Measurements from ENCODE around the gene FNBP1. TPM values are rescaled to one million over a fixed set of nuclear protein-coding genes. Genes with fewer than 3 reads are reported as not detected.

Gene FNBP1
- polyA plus RNA-seq, 2 of the 4 experiments (the other 2 are of a cell fraction) = 10.6 to 15.6 TPM

GRCh38 chr9:130017076-130017475, 25.9 kb downstream of the FNBP1 start:
- DNase-seq (ENCODE audit: low read depth in 1 of 2, low spot score in 1 of 2) (no peak), ATAC-seq (no peak), FAIRE-seq (no peak)
- H3K4me2 ChIP-seq = no peak overlapping the region
- no peaks in the 10 kb centered on the region for H3K4me1 ChIP-seq
- no peak for TF ChIP-seq TP53 (CRISPR knock-in tag; IDR thresholded peaks at IDR 0.05)
- no peak for TF ChIP-seq MAZ (IDR thresholded peaks at IDR 0.05; ENCODE audit: borderline replicate concordance, low read depth, low read length)
- no peak for TF ChIP-seq JUNB (IDR thresholded peaks at IDR 0.05)
- no peak for TF ChIP-seq EP300 (IDR thresholded peaks at IDR 0.05)
- no peak for TF ChIP-seq ESRRA (IDR thresholded peaks at IDR 0.05; ENCODE audit: borderline replicate concordance, low read length)
- TF ChIP-seq PHF8 (IDR thresholded peaks at IDR 0.05; ENCODE audit: borderline replicate concordance, low read depth) = no peak
- no peak for TF ChIP-seq JUN (IDR thresholded peaks at IDR 0.05)
- no peak for TF ChIP-seq EHMT2 (IDR thresholded peaks at IDR 0.05; ENCODE audit: low read depth)
- TF ChIP-seq KDM1A (IDR thresholded peaks at IDR 0.05; ENCODE audit: low read depth) = no peak
- TF ChIP-seq RARB (CRISPR knock-in tag; IDR thresholded peaks at IDR 0.05) = no peak
- no peak for TF ChIP-seq ZNF302 (CRISPR knock-in tag; IDR thresholded peaks at IDR 0.05)
- no peak for TF ChIP-seq FOXS1 (CRISPR knock-in tag; IDR thresholded peaks at IDR 0.05)
- TF ChIP-seq POLR2AphosphoS2 (conservative IDR thresholded peaks at IDR 0.05; ENCODE audit: low read length) = no peak
- TF ChIP-seq FOSB (CRISPR knock-in tag; IDR thresholded peaks at IDR 0.05) = no peak
- TF ChIP-seq ATOH8 (CRISPR knock-in tag; IDR thresholded peaks at IDR 0.05; ENCODE audit: low read depth) = no peak
- no peak overlapping the region for H3K27ac ChIP-seq
- CTCF ChIA-PET = interaction anchor here (0.7 to 0.8 kb wide), 2 partner anchors 20 to 132 kb away, joined by 3 read pairs; no protein-coding TSS in a partner anchor
- WGBS (ENCODE audit: missing lambda C conversion rate) = 66% methylated on average over 2 of the region's 2 CpGs
- POLR2A ChIA-PET = no interaction called here
- no peak overlapping the region for H3K4me3 ChIP-seq
- H3K9me3 ChIP-seq = 0 out of 3 replicates have a peak, but pooled peaks cover 7% of the 10 kb centered on the region

- FAIRE-seq = no peak
- Histone ChIP-seq H3K27ac (no peak overlapping the region), H3K4me3 (no peak overlapping the region), H3K9me3 (0 out of 3 replicates have a peak, but pooled peaks cover 9% of the 10 kb centered on the region), H3K4me2 (no peak overlapping the region), H3K4me1 (no peaks in the 10 kb centered on the region)
- CTCF ChIA-PET = interaction anchor here (0.9 to 1.2 kb wide), 2 partner anchors 13 to 91 kb away, joined by 3 read pairs; no protein-coding TSS in a partner anchor
- no peak for DNase-seq (ENCODE audit: low read depth in 1 of 2, low spot score in 1 of 2)
- no peak for TF ChIP-seq BCL3 (IDR thresholded peaks at IDR 0.05)
- TF ChIP-seq TP53 (CRISPR knock-in tag; IDR thresholded peaks at IDR 0.05) = no peak
- POLR2A ChIA-PET = no interaction called here
- ATAC-seq = no peak
- 87% methylated on average over 5 of the region's 5 CpGs for WGBS (ENCODE audit: missing lambda C conversion rate)
These were observed 27.5 kb downstream of the FNBP1 start for GRCh38 chr9:130015353-130016019.

DNA sequence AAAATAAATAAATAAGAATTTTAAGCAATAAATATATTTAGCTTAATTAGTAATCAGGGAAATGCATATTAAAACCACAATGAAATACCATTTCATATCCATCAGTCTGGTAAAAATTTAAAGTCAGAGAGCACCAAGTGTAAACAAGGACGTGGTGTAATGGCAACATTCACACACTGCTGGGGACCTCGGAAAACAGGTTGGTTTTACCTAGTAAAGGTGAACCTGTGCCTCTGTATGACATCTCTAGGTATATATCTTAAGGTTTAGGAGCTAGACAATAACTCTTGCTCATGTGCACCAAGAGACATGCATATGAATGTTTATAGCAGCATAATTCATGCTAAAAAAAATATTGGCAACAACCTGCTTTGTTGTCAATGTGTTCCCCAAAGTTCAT, 29.7 kb downstream of the FNBP1 start:
- ChIA-PET CTCF (no interaction called here), POLR2A (no interaction called here)
- Histone ChIP-seq H3K4me2 (no peak overlapping the region), H3K27ac (no peak overlapping the region), H3K9me3 (0 out of 3 replicates have a peak, but pooled peaks cover 9% of the 10 kb centered on the region), H3K4me1 (no peaks in the 10 kb centered on the region), H3K4me3 (no peak overlapping the region)
- FAIRE-seq (no peak), ATAC-seq (no peak), DNase-seq (ENCODE audit: low read depth in 1 of 2, low spot score in 1 of 2) (no peak)
- WGBS (ENCODE audit: missing lambda C conversion rate) = 76% methylated on average over 2 of the region's 2 CpGs
- TF ChIP-seq CBX2 (IDR thresholded peaks at IDR 0.05; ENCODE audit: borderline replicate concordance, low read depth) (no peak), HOXB13 (CRISPR knock-in tag; IDR thresholded peaks at IDR 0.05; ENCODE audit: low read depth) (no peak), SREBF2 (IDR thresholded peaks at IDR 0.05) (no peak), POLR2A (IDR thresholded peaks at IDR 0.05; ENCODE audit: low read length) (no peak), CHD2 (IDR thresholded peaks at IDR 0.05; ENCODE audit: low read length, partially characterized antibody) (no peak), CHD4 (IDR thresholded peaks at IDR 0.05; ENCODE audit: borderline replicate concordance) (no peak), NR3C1 (IDR thresholded peaks at IDR 0.05) (no peak), MAX (IDR thresholded peaks at IDR 0.05) (no peak), CTCF (IDR thresholded peaks at IDR 0.05) (no peak), PHF8 (IDR thresholded peaks at IDR 0.05; ENCODE audit: borderline replicate concordance, low read depth) (no peak), ESRRA (IDR thresholded peaks at IDR 0.05; ENCODE audit: borderline replicate concordance, low read length) (no peak), CEBPB (IDR thresholded peaks at IDR 0.05) (no peak), MYC (IDR thresholded peaks at IDR 0.05; ENCODE audit: borderline replicate concordance, low read length) (no peak), ZFP36 (IDR thresholded peaks at IDR 0.05; ENCODE audit: borderline replicate concordance, partially characterized antibody) (no peak), ATOH8 (CRISPR knock-in tag; IDR thresholded peaks at IDR 0.05; ENCODE audit: low read depth) (no peak), BCL3 (IDR thresholded peaks at IDR 0.05) (no peak), RFX5 (IDR thresholded peaks at IDR 0.05) (no peak)
